Activated T-cell treated with anti-CD3 and anti-CD28 coated beads, Interleukin-2, amount 50 U/mL, for 72 hours (primary cell): Measurements from ENCODE around the gene OR10G6. TPM values are rescaled to one million over a fixed set of nuclear protein-coding genes. Genes with fewer than 3 reads are reported as not detected.

Experiments used
- ATAC-seq, 2 donors: fragments of 150-1000 bp; cut with Tn5 transposase; replicated peaks in 1 of 2; 2 replicates each; pipeline ENCODE4 v1.10.0; 2021; ENCODE audit warnings: moderate library complexity in 2 of 2, mild to moderate bottlenecking in 1 of 2
- DNase-seq, 2 donors: peaks; one replicate each; pipeline ENCODE4 v3.0.0; 2021 to 2022; ENCODE audit warnings: mixed read lengths in 1 of 2
- H3K27ac Mint-ChIP-seq: one replicate; pipeline ENCODE4 v1.8.0; 2022; ENCODE audit warnings: mild to moderate bottlenecking, moderate library complexity, mixed read lengths
- H3K27me3 Mint-ChIP-seq: one replicate; pipeline ENCODE4 v1.8.0; 2022; ENCODE audit warnings: low read depth, mixed read lengths
- H3K36me3 Mint-ChIP-seq, 2 donors: one replicate each; pipeline ENCODE4 v1.8.0; 2022; ENCODE audit warnings: mixed read lengths in 2 of 2, mild to moderate bottlenecking in 1 of 2; ENCODE audit not compliant: insufficient read depth in 2 of 2
- H3K4me1 Mint-ChIP-seq: one replicate; pipeline ENCODE4 v1.8.0; 2022; ENCODE audit warnings: low read depth, mixed read lengths
- H3K4me3 Mint-ChIP-seq, 2 donors: one replicate each; pipeline ENCODE4 v1.8.0; 2022; ENCODE audit warnings: mild to moderate bottlenecking in 2 of 2, mixed read lengths in 2 of 2, moderate library complexity in 2 of 2
- H3K9me3 Mint-ChIP-seq, 2 donors: one replicate each; pipeline ENCODE4 v1.8.0; 2022; ENCODE audit warnings: mixed read lengths in 2 of 2
- total RNA-seq, 2 donors: library from RNA; stranded (reverse); gene quantifications; one replicate each; pipeline ENCODE4 v1.2.3, GENCODE V29; 2022

Gene OR10G6
- total RNA-seq, 2 donors from 2014 or later, result not detected

- DNase-seq (no peak), ATAC-seq (no peak)
- H3K9me3 Mint-ChIP-seq, result peaks cover 0 to 4% of the 10 kb centered on the region in 2 donors
- H3K36me3 Mint-ChIP-seq, result no peaks in the 10 kb centered on the region
- H3K4me1 Mint-ChIP-seq, result no peaks in the 10 kb centered on the region
- H3K27ac Mint-ChIP-seq, result no peak overlapping the region
- no peak overlapping the region for H3K4me3 Mint-ChIP-seq
- H3K27me3 Mint-ChIP-seq, result no peaks in the 10 kb centered on the region
Measured at GRCh38 chr11:123945132-123945531, 49.8 kb downstream of the OR10G6 start.

Other genes starting within 250 kb of the OR10G6 start
- gene OR6X1, start 240.6 kb downstream of the OR10G6 start, total RNA-seq, result not detected
- not detected for gene OR6M1, start 188.8 kb downstream of the OR10G6 start, total RNA-seq
- not detected for gene TMEM225, start 109.5 kb downstream of the OR10G6 start, total RNA-seq
- not detected for gene OR8D4, start 93.0 kb downstream of the OR10G6 start, total RNA-seq
- gene OR4D5, start 55.5 kb downstream of the OR10G6 start, total RNA-seq, result not detected
- not detected for gene OR6T1, start 51.3 kb downstream of the OR10G6 start, total RNA-seq
- gene OR10S1, start 17.4 kb downstream of the OR10G6 start, total RNA-seq, result not detected
- not detected for gene OR10G4, start 17.8 kb upstream of the OR10G6 start, total RNA-seq
- not detected for gene OR10G9, start 27.9 kb upstream of the OR10G6 start, total RNA-seq
- not detected for gene OR10G8, start 31.6 kb upstream of the OR10G6 start, total RNA-seq
- not detected for gene OR10G7, start 46.2 kb upstream of the OR10G6 start, total RNA-seq
- gene VWA5A, start 120.3 kb upstream of the OR10G6 start, total RNA-seq, result 10 to 100 TPM; 14.2 to 19.0 TPM
- not detected for gene OR10D3, start 188.2 kb upstream of the OR10G6 start, total RNA-seq
- gene OR8G1, start 245.9 kb upstream of the OR10G6 start, total RNA-seq, result not detected